Measurements from ENCODE around the gene AIRE. TPM values are rescaled to one million over a fixed set of nuclear protein-coding genes. Genes with fewer than 3 reads are reported as not detected.

The AIRE gene
- polyA plus RNA-seq, 6 donors from 2014 or later, result 0.34 to 1.7 (median 0.77) TPM

DNA sequence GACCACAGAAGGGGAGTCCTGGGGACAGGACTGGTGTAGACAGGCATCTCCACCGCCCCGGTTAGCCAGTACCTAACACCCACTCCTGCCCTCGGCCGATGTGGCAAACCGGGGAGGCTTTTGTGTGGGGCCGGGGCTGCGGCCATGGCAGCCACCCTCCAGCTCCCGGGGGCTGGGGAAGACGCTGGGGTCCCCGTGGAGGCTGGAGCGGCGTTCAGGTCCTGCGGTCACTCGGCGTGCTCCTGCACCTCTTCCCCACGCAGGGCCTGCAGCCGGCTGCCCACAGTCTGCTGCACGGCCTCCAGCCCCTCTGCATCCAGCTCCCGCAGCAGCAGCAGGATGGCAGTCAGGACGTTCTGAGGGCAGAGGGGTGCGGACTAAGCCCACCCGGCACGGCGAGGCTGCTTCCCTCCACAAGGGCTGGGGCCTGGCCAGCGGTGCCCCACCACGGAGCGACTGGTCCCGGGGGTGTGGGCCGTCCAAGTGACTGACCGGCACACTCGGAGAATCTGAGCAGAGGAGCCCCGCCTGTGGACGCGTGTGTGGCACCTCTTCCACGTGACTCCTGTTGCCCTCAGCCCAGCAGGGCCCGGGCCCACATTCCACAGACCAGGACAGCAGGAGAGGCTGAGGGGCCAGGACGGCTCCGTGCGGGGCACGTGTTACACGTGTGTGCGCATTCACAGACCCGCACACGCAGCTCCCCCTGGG is 44.5 kb downstream of the AIRE start:
- no peak overlapping the region for H3K4me3 Mint-ChIP-seq
- no peak for ATAC-seq (ENCODE audit: low read depth in 2 of 2)
- H3K4me1 Mint-ChIP-seq, result peaks cover 0 to 10% (median 0%) of the 10 kb centered on the region in 3 donors
- H3K27ac Mint-ChIP-seq, result peak overlapping the region in 2 of 6 donors; percentile 47 to 53
- H3K36me3 Mint-ChIP-seq, result no peaks in the 10 kb centered on the region
- DNase-seq, result no peak
- H3K27me3 Mint-ChIP-seq, result no peaks in the 10 kb centered on the region
- no peaks in the 10 kb centered on the region for H3K9me3 Mint-ChIP-seq

- Mint-ChIP-seq H3K4me1 (peaks cover 0 to 10% (median 0%) of the 10 kb centered on the region in 3 donors), H3K27ac (no peak overlapping the region), H3K4me3 (no peak overlapping the region), H3K36me3 (no peaks in the 10 kb centered on the region), H3K9me3 (no peaks in the 10 kb centered on the region), H3K27me3 (no peaks in the 10 kb centered on the region)
- ATAC-seq (ENCODE audit: low read depth in 2 of 2) (no peak), DNase-seq (no peak)
Observed at GRCh38 chr21:44330698-44331097, 45.0 kb downstream of the AIRE start.

- no peak overlapping the region for H3K4me3 Mint-ChIP-seq
- peaks cover 0 to 10% (median 0%) of the 10 kb centered on the region in 3 donors for H3K4me1 Mint-ChIP-seq
- ATAC-seq (ENCODE audit: low read depth in 2 of 2) (no peak), DNase-seq (no peak)
- H3K36me3 Mint-ChIP-seq, result no peaks in the 10 kb centered on the region
- H3K27me3 Mint-ChIP-seq, result no peaks in the 10 kb centered on the region
- no peak overlapping the region for H3K27ac Mint-ChIP-seq
- no peaks in the 10 kb centered on the region for H3K9me3 Mint-ChIP-seq
Observed at GRCh38 chr21:44331209-44331608, 45.5 kb downstream of the AIRE start.

GRCh38 chr21:44331650-44332307 is 46.1 kb downstream of the AIRE start:
- peaks cover 0 to 10% (median 2%) of the 10 kb centered on the region in 3 donors for H3K4me1 Mint-ChIP-seq
- H3K27me3 Mint-ChIP-seq, result no peaks in the 10 kb centered on the region
- no peaks in the 10 kb centered on the region for H3K9me3 Mint-ChIP-seq
- no peak overlapping the region for H3K4me3 Mint-ChIP-seq
- DNase-seq (no peak), ATAC-seq (ENCODE audit: low read depth in 2 of 2) (no peak)
- H3K27ac Mint-ChIP-seq, result peak overlapping the region in 2 of 6 donors; percentile 68 to 82
- no peaks in the 10 kb centered on the region for H3K36me3 Mint-ChIP-seq

DNA sequence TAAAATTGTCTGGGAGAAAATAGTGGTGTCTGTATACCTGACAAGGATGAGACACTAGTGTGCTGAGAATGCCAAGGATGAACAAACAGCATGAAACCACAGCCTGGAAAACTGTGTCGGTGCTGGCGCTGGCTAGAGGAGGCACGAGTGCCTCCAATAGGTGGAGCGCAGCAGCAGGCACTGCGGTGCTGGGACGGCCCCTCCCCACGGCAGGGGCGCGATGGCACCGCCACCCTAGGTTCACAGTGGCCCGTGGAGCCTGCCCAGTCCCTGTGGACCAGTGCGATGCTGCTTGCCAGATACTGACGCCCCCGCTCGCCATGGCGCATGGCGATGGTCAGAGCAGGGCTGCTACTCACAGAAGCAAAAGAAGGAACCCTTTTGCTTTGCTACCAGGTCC is 46.7 kb downstream of the AIRE start:
- H3K36me3 Mint-ChIP-seq, result no peaks in the 10 kb centered on the region
- ATAC-seq (ENCODE audit: low read depth in 2 of 2), result no peak
- DNase-seq, result no peak
- no peaks in the 10 kb centered on the region for H3K9me3 Mint-ChIP-seq
- H3K4me3 Mint-ChIP-seq, result no peak overlapping the region
- no peaks in the 10 kb centered on the region for H3K27me3 Mint-ChIP-seq
- H3K4me1 Mint-ChIP-seq, result peaks cover 0 to 10% (median 7%) of the 10 kb centered on the region in 3 donors
- peak overlapping the region in 1 of 6 donors; percentile 31 for H3K27ac Mint-ChIP-seq

GRCh38 chr21:44332965-44333364 is 47.3 kb downstream of the AIRE start:
- Mint-ChIP-seq H3K27me3 (no peaks in the 10 kb centered on the region), H3K27ac (peak overlapping the region in 4 of 6 donors; percentile 15 to 81 (median 39)), H3K4me1 (peaks cover 0 to 12% (median 10%) of the 10 kb centered on the region in 3 donors), H3K4me3 (no peak overlapping the region), H3K36me3 (no peaks in the 10 kb centered on the region), H3K9me3 (no peaks in the 10 kb centered on the region)
- DNase-seq (no peak), ATAC-seq (ENCODE audit: low read depth in 2 of 2) (no peak)

- ATAC-seq (ENCODE audit: low read depth in 2 of 2), result no peak
- no peaks in the 10 kb centered on the region for H3K36me3 Mint-ChIP-seq
- H3K27ac Mint-ChIP-seq, result peak overlapping the region in 1 of 6 donors; percentile 31
- H3K27me3 Mint-ChIP-seq, result no peaks in the 10 kb centered on the region
- H3K4me1 Mint-ChIP-seq, result peaks cover 0 to 12% (median 4%) of the 10 kb centered on the region in 3 donors
- DNase-seq, result no peak
- H3K4me3 Mint-ChIP-seq, result no peak overlapping the region
- H3K9me3 Mint-ChIP-seq, result no peaks in the 10 kb centered on the region
Observed at GRCh38 chr21:44333509-44334328, 48.0 kb downstream of the AIRE start.

DNA sequence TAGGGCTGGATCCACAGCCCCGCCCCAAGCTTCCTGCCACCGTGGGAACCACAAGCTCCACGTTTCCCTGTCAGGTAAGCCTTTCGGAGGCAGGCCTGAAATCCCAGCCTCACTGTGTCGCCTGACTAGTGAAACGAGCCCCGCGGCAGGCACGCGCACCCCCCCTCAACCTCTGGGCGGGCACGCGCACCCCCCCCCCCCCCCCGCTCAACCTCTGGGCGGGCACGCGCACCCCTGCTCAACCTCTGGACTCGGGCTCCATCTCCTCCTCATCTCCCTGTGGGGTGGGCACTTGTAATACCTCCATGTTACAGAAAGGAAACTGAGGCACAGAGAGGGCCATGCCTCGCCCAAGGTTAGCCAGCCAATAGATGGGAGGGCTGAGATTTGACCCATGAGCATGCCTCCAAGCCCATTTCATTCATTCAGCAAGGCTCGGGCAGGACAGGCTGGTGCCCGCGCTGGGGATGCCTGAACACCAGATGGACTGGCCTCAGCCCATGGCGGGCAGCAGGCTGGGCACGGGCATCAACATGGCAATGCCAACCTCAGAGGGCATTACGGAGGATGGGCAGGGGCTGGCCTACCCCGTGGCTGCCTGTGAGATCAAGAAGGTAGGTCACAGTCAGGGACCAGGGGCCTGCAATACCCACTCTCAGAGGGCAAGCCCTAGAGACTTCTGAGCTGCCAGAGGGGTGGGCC is 48.8 kb downstream of the AIRE start:
- Mint-ChIP-seq H3K4me3 (peak overlapping the region in 2 of 8 donors; percentile 22 to 51), H3K27me3 (no peaks in the 10 kb centered on the region), H3K27ac (peak overlapping the region in 1 of 6 donors; percentile 78), H3K36me3 (no peaks in the 10 kb centered on the region), H3K4me1 (peaks cover 2 to 14% (median 7%) of the 10 kb centered on the region in 3 donors), H3K9me3 (no peaks in the 10 kb centered on the region)
- ATAC-seq (ENCODE audit: low read depth in 2 of 2), result no peak
- DNase-seq, result no peak

GRCh38 chr21:44335266-44336059 is 49.8 kb downstream of the AIRE start:
- Mint-ChIP-seq H3K27ac (no peak overlapping the region), H3K36me3 (no peaks in the 10 kb centered on the region), H3K4me3 (peak overlapping the region in 2 of 8 donors; percentile 1 to 51), H3K4me1 (peaks cover 7 to 21% (median 11%) of the 10 kb centered on the region in 3 donors), H3K27me3 (no peaks in the 10 kb centered on the region), H3K9me3 (no peaks in the 10 kb centered on the region)
- DNase-seq (no peak), ATAC-seq (ENCODE audit: low read depth in 2 of 2) (no peak)

- peak overlapping the region in 6 of 8 donors; percentile 62 to 89 (median 75) for H3K4me3 Mint-ChIP-seq
- no peak for DNase-seq
- peak overlapping the region in 5 of 6 donors; percentile 77 to 98 (median 90) for H3K27ac Mint-ChIP-seq
- peaks cover 13 to 25% (median 14%) of the 10 kb centered on the region in 3 donors for H3K4me1 Mint-ChIP-seq
- no peak for ATAC-seq (ENCODE audit: low read depth in 2 of 2)
- H3K27me3 Mint-ChIP-seq, result no peaks in the 10 kb centered on the region
- no peaks in the 10 kb centered on the region for H3K36me3 Mint-ChIP-seq
- H3K9me3 Mint-ChIP-seq, result no peaks in the 10 kb centered on the region
Observed at GRCh38 chr21:44337449-44337848, 51.8 kb downstream of the AIRE start.

GRCh38 chr21:44337941-44338895 is 52.5 kb downstream of the AIRE start:
- H3K4me3 Mint-ChIP-seq, result peak overlapping the region; percentile 35 to 89 (median 75)
- peak in 1 of 2 donors; percentile 3 for ATAC-seq (ENCODE audit: low read depth in 2 of 2)
- H3K4me1 Mint-ChIP-seq, result peaks cover 13 to 25% (median 14%) of the 10 kb centered on the region in 3 donors
- no peaks in the 10 kb centered on the region for H3K9me3 Mint-ChIP-seq
- no peaks in the 10 kb centered on the region for H3K27me3 Mint-ChIP-seq
- H3K27ac Mint-ChIP-seq, result peak overlapping the region; percentile 27 to 98 (median 94)
- DNase-seq, result no peak
- H3K36me3 Mint-ChIP-seq, result no peaks in the 10 kb centered on the region

Measured in naive B cell (primary cell).